Subcutaneous abdominal adipose tissue (tissue), 5 donors: ENCODE results near the gene TCAF1.

Experiments used
- H3K27ac ChIP-seq: one replicate; pipeline ENCODE4 v1.7.0; 2013; ENCODE audit warnings: low read depth, mild to moderate bottlenecking, inconsistent platforms, low read length, moderate library complexity
- H3K27me3 ChIP-seq, 5 donors: one replicate each; pipeline ENCODE4 v1.7.0; 2013; ENCODE audit warnings: low read length in 5 of 5, inconsistent platforms in 1 of 5; ENCODE audit not compliant: control insufficient read depth in 5 of 5, insufficient read depth in 4 of 5
- H3K36me3 ChIP-seq, 5 donors: one replicate each; pipeline ENCODE4 v1.7.0; 2013; ENCODE audit warnings: low read length in 5 of 5; ENCODE audit not compliant: control insufficient read depth in 5 of 5, insufficient read depth in 5 of 5
- H3K4me1 ChIP-seq, 5 donors: one replicate each; pipeline ENCODE4 v1.7.0; 2013; ENCODE audit warnings: low read length in 5 of 5, mild to moderate bottlenecking in 3 of 5, moderate library complexity in 1 of 5; ENCODE audit not compliant: control insufficient read depth in 5 of 5, insufficient read depth in 5 of 5
- H3K4me3 ChIP-seq, 5 donors: one replicate each; pipeline ENCODE4 v1.7.0; 2013; ENCODE audit warnings: low read length in 5 of 5, low read depth in 1 of 5
- H3K9ac ChIP-seq, 5 donors: one replicate each; pipeline ENCODE4 v1.7.0; 2013; ENCODE audit warnings: low read length in 5 of 5, mild to moderate bottlenecking in 4 of 5, moderate library complexity in 3 of 5
- H3K9me3 ChIP-seq, 5 donors: one replicate each; pipeline ENCODE4 v1.7.0; 2013; ENCODE audit warnings: low read length in 5 of 5; ENCODE audit not compliant: control insufficient read depth in 5 of 5
- donor health status: healthy.
- donor health status: healthy.
- donor health status: healthy.
- donor health status: healthy.
- donor health status: healthy.

Gene TCAF1

GRCh38 chr7:143886826-143887477, 15.0 kb downstream of the TCAF1 start:
- peaks cover 0 to 22% (median 18%) of the 10 kb centered on the region in 5 donors for H3K4me1 ChIP-seq
- H3K9ac ChIP-seq: no peak overlapping the region
- H3K4me3 ChIP-seq: no peak overlapping the region
- H3K36me3 ChIP-seq: no peaks in the 10 kb centered on the region
- peaks cover 0 to 8% (median 0%) of the 10 kb centered on the region in 5 donors for H3K9me3 ChIP-seq
- no peaks in the 10 kb centered on the region for H3K27me3 ChIP-seq
- H3K27ac ChIP-seq: no peak overlapping the region

- Histone ChIP-seq H3K36me3 (no peaks in the 10 kb centered on the region), H3K27ac (no peak overlapping the region), H3K4me3 (no peak overlapping the region), H3K9me3 (peaks cover 0 to 8% (median 0%) of the 10 kb centered on the region in 5 donors), H3K27me3 (no peaks in the 10 kb centered on the region), H3K9ac (no peak overlapping the region), H3K4me1 (peaks cover 4 to 27% (median 24%) of the 10 kb centered on the region in 5 donors)
Observed at GRCh38 chr7:143885951-143886350, 16.0 kb downstream of the TCAF1 start.

- Histone ChIP-seq H3K9me3 (peaks cover 0 to 8% (median 0%) of the 10 kb centered on the region in 5 donors), H3K27ac (no peak overlapping the region), H3K9ac (peak overlapping the region in 2 of 5 donors; percentile 20 to 64), H3K27me3 (no peaks in the 10 kb centered on the region), H3K4me3 (peak overlapping the region; percentile 45 to 63 (median 57)), H3K4me1 (peaks cover 4 to 27% (median 24%) of the 10 kb centered on the region in 5 donors), H3K36me3 (no peaks in the 10 kb centered on the region)
Observed at GRCh38 chr7:143884969-143885559, 16.9 kb downstream of the TCAF1 start.

- H3K27ac ChIP-seq: no peak overlapping the region
- no peaks in the 10 kb centered on the region for H3K36me3 ChIP-seq
- H3K9me3 ChIP-seq: peaks cover 0 to 5% (median 0%) of the 10 kb centered on the region in 5 donors
- peaks cover 4 to 27% (median 24%) of the 10 kb centered on the region in 5 donors for H3K4me1 ChIP-seq
- H3K9ac ChIP-seq: peak overlapping the region in 2 of 5 donors; percentile 20 to 64
- H3K4me3 ChIP-seq: peak overlapping the region; percentile 40 to 61 (median 56)
- no peaks in the 10 kb centered on the region for H3K27me3 ChIP-seq
Observed at GRCh38 chr7:143884241-143884968, 17.6 kb downstream of the TCAF1 start.

GRCh38 chr7:143882604-143883078, 19.3 kb downstream of the TCAF1 start:
- Histone ChIP-seq H3K4me1 (peaks cover 4 to 27% (median 24%) of the 10 kb centered on the region in 5 donors), H3K27me3 (no peaks in the 10 kb centered on the region), H3K36me3 (peaks cover 0 to under 1% (median 0%) of the 10 kb centered on the region in 5 donors), H3K4me3 (peak overlapping the region; percentile 69 to 84 (median 73)), H3K27ac (peak overlapping the region; percentile 37), H3K9ac (peak overlapping the region in 4 of 5 donors; percentile 4 to 78 (median 45)), H3K9me3 (no peaks in the 10 kb centered on the region)

- Histone ChIP-seq H3K27me3 (no peaks in the 10 kb centered on the region), H3K4me1 (peaks cover 4 to 27% (median 24%) of the 10 kb centered on the region in 5 donors), H3K9me3 (no peaks in the 10 kb centered on the region), H3K36me3 (peaks cover 0 to 6% (median 0%) of the 10 kb centered on the region in 5 donors), H3K27ac (peak overlapping the region; percentile 30), H3K4me3 (peak overlapping the region; percentile 69 to 84 (median 73)), H3K9ac (peak overlapping the region in 3 of 5 donors; percentile 45 to 78 (median 64))
Observed at GRCh38 chr7:143882020-143882603, 19.9 kb downstream of the TCAF1 start.

- Histone ChIP-seq H3K9me3 (no peaks in the 10 kb centered on the region), H3K4me3 (no peak overlapping the region), H3K27me3 (no peaks in the 10 kb centered on the region), H3K9ac (no peak overlapping the region), H3K4me1 (peaks cover 4 to 22% (median 17%) of the 10 kb centered on the region in 5 donors), H3K27ac (no peak overlapping the region), H3K36me3 (peaks cover 6 to 23% (median 17%) of the 10 kb centered on the region in 5 donors)
Observed at GRCh38 chr7:143878884-143879283, 23.1 kb downstream of the TCAF1 start.

GRCh38 chr7:143877098-143877497, 24.9 kb downstream of the TCAF1 start:
- Histone ChIP-seq H3K4me1 (peaks cover 4 to 14% (median 7%) of the 10 kb centered on the region in 5 donors), H3K27me3 (no peaks in the 10 kb centered on the region)

GRCh38 chr7:143876218-143876617, 25.8 kb downstream of the TCAF1 start:
- no peak overlapping the region for H3K4me3 ChIP-seq
- no peaks in the 10 kb centered on the region for H3K27me3 ChIP-seq
- H3K9ac ChIP-seq: no peak overlapping the region
- no peak overlapping the region for H3K27ac ChIP-seq
- peaks cover 0 to 7% (median 0%) of the 10 kb centered on the region in 5 donors for H3K4me1 ChIP-seq
- no peaks in the 10 kb centered on the region for H3K9me3 ChIP-seq
- H3K36me3 ChIP-seq: peaks cover 6 to 23% (median 17%) of the 10 kb centered on the region in 5 donors

More at GRCh38 chr7:143877098-143877497, 24.9 kb downstream of the TCAF1 start:
- Histone ChIP-seq H3K9ac (no peak overlapping the region), H3K27ac (no peak overlapping the region), H3K9me3 (no peaks in the 10 kb centered on the region), H3K4me3 (no peak overlapping the region), H3K36me3 (peaks cover 6 to 23% (median 17%) of the 10 kb centered on the region in 5 donors)
